HUDEP-2 (cell line): ENCODE data around the gene DENND1B.
"Not testable (repeated sequence)": the region's sequence is repeated elsewhere in the genome, so short reads cannot be mapped to it uniquely, and the experiment has no call there.

ENCODE experiments used
- DNase-seq, 76 experiments: peaks; one replicate each; lab custom pipeline; 2025; ENCODE audit not compliant: unreplicated experiment in 76 of 76; lab: John Stamatoyannopoulos, UW

The DENND1B gene

GRCh38 chr1:197572169-197572568 lies 203.1 kb downstream of the DENND1B start:
- DNase-seq = no peak

GRCh38 chr1:197567442-197567841 lies 207.8 kb downstream of the DENND1B start:
- DNase-seq = no peak

- DNase-seq = no peak
Measured at GRCh38 chr1:197561041-197561440, 214.2 kb downstream of the DENND1B start.

DNA sequence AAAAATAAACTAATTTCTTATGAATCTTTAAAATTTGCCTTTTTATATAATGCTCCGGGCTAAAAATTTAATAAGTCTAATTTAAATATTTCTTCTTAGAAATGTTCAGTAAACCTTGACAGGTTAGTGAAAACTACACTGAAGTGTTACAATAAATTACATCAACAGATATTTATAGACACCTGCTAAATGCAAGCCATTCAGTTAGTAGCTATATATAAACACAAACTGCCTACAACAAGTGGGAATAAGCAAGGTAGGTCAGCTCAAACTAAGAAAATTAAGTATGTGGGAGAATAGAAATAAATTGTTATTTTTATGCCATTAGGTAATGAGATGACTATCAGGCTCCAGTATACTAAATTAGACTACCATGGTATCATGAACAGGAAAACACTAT lies 215.6 kb downstream of the DENND1B start:
- no peak for DNase-seq

- DNase-seq = no peak
Measured at GRCh38 chr1:197559244-197559643, 216.0 kb downstream of the DENND1B start.

DNA sequence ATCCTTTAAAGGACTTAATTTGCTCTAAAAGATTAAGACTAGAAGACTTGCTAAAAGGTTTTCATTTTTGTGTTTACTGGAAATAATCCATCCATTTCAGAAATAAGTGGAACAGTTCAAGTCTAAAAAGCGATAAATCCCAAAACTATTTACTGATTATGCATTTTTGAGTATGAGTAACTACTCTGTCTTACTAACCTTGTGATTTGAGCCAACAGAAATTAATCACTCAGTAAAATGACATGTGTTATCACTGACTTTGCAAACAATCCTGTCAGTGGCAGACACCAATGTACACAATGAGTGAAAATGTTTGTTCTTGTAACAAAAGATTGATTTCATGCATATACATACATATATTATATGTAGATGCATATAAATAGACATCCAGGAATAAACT lies 218.0 kb downstream of the DENND1B start:
- DNase-seq = no peak

DNA sequence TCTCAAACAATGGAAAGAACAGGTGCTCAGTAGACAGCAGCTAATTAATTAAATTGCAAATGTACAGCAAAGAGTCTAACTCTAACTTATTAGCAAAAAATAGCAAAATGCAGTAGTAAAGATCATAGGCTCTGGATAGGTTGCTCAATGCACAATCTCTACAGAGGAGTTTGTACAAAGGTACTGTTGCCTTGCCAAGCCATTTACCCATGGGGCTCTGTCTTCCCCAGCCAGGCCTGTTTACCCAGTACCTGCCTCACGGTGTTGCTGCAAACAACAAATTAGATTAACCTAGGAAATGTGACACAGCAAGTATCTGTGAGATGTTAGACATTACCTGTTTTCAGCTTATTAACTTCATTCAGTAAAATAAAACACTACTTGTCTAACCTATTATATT lies 222.0 kb downstream of the DENND1B start:
- no peak for DNase-seq

DNA sequence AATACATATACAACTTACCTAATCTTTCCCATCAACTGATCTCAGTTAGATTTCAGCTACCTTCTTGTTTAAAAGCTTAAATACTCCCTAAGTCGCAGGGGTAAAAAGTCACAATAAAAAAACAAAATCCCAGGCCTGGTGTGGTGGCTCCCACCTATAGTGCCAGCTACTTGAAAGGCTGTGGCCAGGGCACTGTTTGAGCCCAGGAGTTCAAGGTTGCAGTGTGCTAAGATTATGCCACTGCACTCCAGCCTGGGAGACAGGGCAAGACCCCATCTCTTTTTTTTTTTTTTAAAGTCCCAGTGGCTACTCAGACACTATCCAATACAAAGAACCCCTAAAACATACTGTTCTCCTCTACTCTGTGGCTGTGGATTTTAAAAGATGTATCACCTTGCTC lies 228.3 kb downstream of the DENND1B start:
- DNase-seq = no peak

- DNase-seq = no peak
Measured at GRCh38 chr1:197544553-197544952, 230.7 kb downstream of the DENND1B start.

GRCh38 chr1:197544130-197544529 lies 231.2 kb downstream of the DENND1B start:
- DNase-seq = no peak

GRCh38 chr1:197541411-197541810 lies 233.9 kb downstream of the DENND1B start:
- no peak for DNase-seq

DNA sequence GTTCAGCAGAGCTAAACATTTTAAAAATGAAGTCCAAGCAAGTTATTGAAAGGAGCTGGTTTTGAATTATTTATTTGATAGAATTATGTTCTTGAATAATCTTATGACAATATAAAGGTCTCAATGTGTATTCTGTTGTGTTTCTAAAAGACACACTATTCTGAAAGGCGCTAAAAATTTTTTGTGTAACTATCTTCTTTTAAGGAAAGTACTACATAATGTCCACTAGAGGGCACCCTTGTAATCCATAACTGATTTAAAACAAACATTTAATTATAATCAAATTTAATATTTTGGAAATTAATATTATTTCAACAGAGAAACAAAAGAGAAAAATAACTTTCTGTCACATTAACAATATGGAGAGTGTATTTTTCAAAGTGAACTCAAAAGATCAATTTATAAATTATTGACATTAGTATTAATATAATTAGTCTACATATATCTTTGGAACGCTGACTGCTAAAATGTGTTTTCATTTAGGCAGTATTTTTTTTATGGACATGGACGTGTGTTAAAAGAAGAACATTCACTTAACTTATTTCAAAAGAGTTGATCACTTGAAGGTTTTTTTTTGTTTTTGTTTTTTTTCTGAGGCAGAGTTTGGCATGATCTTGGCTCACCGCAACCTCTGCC lies 248.4 kb downstream of the DENND1B start:
- DNase-seq = peak in 3 of 76 experiments; percentile 1 to 8 (median 5)

DNA sequence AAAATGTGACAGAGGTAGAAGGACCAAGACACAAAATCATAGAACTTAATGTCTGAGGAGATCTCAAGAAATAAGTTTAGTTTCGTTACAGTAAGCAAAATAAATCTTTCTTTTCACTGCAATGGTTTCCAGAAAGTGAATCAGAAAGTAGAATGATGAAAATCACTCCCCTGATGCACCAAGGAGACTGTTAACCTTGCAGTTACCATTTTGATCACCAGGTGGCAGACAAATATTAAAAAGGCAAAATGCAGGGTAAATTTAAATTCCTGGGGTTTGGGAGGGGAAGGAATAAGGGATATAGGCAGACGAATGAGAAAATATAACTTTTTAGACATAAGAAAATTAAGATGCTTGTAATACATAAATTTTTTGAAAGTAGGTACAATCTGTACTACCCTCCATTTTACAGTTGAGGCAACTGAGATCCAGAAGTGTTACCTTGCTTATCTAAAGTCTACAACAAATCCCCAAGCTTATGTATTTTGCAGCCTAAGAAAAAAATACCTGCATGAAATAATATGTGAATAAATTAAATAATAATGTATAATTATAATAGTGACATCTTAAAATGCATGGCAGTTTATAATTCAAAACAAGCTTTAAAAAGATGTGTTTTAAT lies 254.1 kb downstream of the DENND1B start:
- DNase-seq = peak in 17 of 76 experiments; percentile 1 to 37 (median 15)

DNA sequence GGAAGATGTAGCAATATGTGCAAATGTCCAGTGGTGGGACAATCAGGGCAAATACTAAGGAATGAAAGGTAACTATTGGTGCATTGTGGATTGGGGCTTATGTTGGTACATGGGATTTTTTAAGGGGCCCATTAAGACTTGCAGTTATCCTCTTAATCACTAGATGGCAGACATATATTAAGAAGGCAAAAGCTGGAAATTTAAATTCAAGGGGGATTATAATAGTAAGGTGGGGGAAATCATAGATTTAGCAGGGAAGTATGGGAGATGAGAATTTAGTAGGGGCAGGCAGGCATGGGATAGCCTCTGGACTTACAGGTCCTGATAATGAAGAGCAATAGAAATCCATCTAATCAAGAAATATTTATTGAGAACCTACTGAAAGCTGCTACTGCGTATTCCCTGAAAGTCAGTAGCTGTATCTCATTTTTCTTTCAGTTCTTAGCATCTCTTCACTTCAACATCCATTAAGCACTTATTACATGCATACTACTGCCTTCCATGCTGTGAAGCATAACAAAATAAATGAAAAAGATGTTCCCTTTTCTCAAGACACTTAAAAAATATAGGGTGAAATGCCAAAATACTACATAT lies 255.4 kb downstream of the DENND1B start:
- peak in 4 of 76 experiments; percentile 0 to 5 (median 2) for DNase-seq

- DNase-seq = no peak
Measured at GRCh38 chr1:197515421-197515820, 259.9 kb downstream of the DENND1B start.

DNA sequence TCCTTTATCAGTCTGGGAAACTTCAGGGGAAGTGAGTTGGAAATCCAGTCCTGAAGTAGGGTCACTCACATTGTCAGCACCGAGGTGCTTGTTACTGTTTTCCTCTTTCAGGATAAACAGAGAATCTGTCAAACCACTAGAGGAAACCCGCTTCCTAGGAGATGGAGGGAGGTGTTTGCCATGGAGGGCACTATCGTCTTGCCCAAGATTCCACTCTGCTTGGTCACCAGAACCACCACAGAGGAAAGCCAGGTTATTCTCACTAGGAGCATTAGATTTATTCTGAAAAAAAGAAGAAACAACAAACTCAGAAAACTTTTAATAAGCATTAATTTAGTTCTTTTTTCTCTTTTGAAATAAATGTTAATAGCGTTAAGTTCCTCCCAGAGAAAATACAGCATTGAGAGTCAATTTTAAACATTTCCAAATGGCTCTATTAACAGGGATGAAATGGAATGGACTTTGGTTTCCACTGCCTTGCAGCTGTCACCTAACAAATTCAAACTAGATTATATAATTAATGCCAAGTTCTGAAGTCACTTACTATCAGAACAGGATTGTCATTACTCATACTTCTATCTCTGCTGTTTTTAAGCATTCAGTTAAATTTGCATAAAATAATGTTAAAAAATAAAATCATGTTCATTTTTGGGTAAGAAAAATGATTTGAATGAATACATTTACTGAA lies 264.4 kb downstream of the DENND1B start:
- DNase-seq = no peak

GRCh38 chr1:197496722-197497121 lies 278.6 kb downstream of the DENND1B start:
- DNase-seq = no peak

GRCh38 chr1:197491505-197491904 lies 283.8 kb downstream of the DENND1B start:
- DNase-seq = not testable (repeated sequence)

- DNase-seq = peak in 1 of 76 experiments; percentile 5
Measured at GRCh38 chr1:197486946-197487345, 288.3 kb downstream of the DENND1B start.

GRCh38 chr1:197485790-197486189 lies 289.5 kb downstream of the DENND1B start:
- DNase-seq = no peak

DNA sequence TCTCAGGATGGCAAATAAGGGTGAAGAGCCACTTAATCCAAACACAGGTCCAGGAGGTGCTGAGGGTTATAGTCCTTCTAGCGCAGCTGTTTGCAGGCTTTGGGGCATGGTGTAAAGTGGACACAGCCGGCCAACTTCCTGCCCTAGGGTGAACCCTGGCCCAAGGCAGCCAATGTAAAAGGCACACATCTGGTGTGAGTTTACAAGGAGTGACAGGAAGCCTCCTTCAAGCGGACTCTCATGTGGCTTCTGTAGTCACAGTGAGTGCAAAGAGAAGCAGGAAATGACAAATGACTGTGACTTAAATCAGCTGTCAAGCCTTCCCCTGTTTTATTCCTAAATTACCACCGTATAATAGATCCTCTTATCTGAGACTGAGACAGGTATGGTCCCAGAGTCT lies 294.2 kb downstream of the DENND1B start:
- DNase-seq = no peak

DNA sequence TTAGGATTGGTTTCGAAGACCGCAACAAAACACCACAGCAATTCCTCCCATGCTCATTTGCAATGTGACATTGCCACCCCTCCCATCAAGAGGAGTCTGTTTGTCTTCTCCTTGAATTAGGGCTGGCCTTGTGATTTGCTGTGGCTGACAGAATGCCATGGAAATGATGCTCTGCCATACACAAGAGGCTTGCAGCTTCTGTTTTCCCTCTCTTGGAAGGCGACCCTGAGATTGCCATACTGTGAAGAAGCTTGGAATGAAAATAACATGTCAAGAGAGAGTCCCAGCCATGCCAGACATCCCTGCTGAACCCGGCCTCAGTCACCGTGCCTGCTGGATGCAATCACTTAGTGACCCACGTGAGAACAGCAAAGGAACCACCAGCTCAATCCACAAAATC lies 294.8 kb downstream of the DENND1B start:
- no peak for DNase-seq
